IMR-90 (cell line): ENCODE data around the gene HS2ST1.

Source experiments
- BHLHE40 ChIP-seq: fragments of 150-350 bp; IDR thresholded peaks from 2 replicates; pipeline ENCODE4 v1.6.1; 2016; ENCODE audit warnings: mild to moderate bottlenecking, low read depth, low read length
- CEBPB ChIP-seq: IDR thresholded peaks from 2 replicates; pipeline ENCODE4 v1.6.1; 2012; ENCODE audit warnings: low read depth, low read length, improper control_type of control experiment
- CTCF ChIP-seq: conservative IDR thresholded peaks from 2 replicates; pipeline ENCODE4 v1.5.1; 2012; ENCODE audit warnings: mild to moderate bottlenecking, low read depth, low read length, improper control_type of control experiment
- MAFK ChIP-seq: IDR thresholded peaks from 2 replicates; pipeline ENCODE4 v1.6.1; 2012; ENCODE audit warnings: low read depth, low read length, improper control_type of control experiment
- MAZ ChIP-seq: IDR thresholded peaks from 2 replicates; pipeline ENCODE4 v1.6.1; 2012; ENCODE audit warnings: low read depth, mild to moderate bottlenecking, low read length, improper control_type of control experiment, moderate library complexity, borderline replicate concordance
- MXI1 ChIP-seq: IDR thresholded peaks from 2 replicates; pipeline ENCODE4 v1.6.1; 2012; ENCODE audit warnings: low read depth, mild to moderate bottlenecking, low read length, moderate library complexity, borderline replicate concordance
- POLR2A ChIP-seq: IDR thresholded peaks from 2 replicates; pipeline ENCODE4 v1.6.1; 2012; ENCODE audit warnings: mild to moderate bottlenecking, low read depth, low read length
- RAD21 ChIP-seq: IDR thresholded peaks from 2 replicates; pipeline ENCODE4 v1.6.1; 2012; ENCODE audit warnings: low read length, improper control_type of control experiment
- RFX5 ChIP-seq: IDR thresholded peaks from 2 replicates; pipeline ENCODE4 v1.8.0; 2012; ENCODE audit warnings: low read depth, mild to moderate bottlenecking, low read length, moderate library complexity
- USF2 ChIP-seq: fragments of 150-350 bp; IDR thresholded peaks from 2 replicates; pipeline ENCODE4 v1.6.1; 2017; ENCODE audit warnings: mild to moderate bottlenecking, antibody characterized with exemption, low read length, low read depth

GRCh38 chr1:87108814-87109411 is 194.5 kb downstream of the HS2ST1 start:
- no peak for TF ChIP-seq CTCF
- TF ChIP-seq RAD21 = no peak
- TF ChIP-seq MAZ = no peak
- no peak for TF ChIP-seq BHLHE40
- TF ChIP-seq POLR2A = no peak
- no peak for TF ChIP-seq USF2
- TF ChIP-seq MAFK = no peak
- TF ChIP-seq RFX5 = no peak
- TF ChIP-seq CEBPB = no peak
- no peak for TF ChIP-seq MXI1
